Measurements from ENCODE around the gene INPP5A. TPM values are rescaled to one million over a fixed set of nuclear protein-coding genes. Genes with fewer than 3 reads are reported as not detected.

INPP5A gene
- total and polyA plus RNA-seq, 5 donors: 60.0 to 116 (median 97.8) TPM

GRCh38 chr10:132538031-132538789 lies 623 bp downstream of the INPP5A start:
- intact Hi-C loops (cut with DNase I): loop anchor here in 3 of 4 donors (5.0 to 10.0 kb wide), 4 partner anchors 39 to 81 kb away; no protein-coding TSS in a partner anchor
- no peak for ATAC-seq
- Histone ChIP-seq H3K27ac (ENCODE audit: low read length) (peak overlapping the region; percentile 32), H3K27me3 (ENCODE audit: control insufficient read depth, insufficient read depth) (no peaks in the 10 kb centered on the region), H3K4me3 (ENCODE audit: low read length) (peak overlapping the region; percentile 97), H3K9me3 (ENCODE audit: control insufficient read depth, low read length) (no peaks in the 10 kb centered on the region), H3K4me1 (ENCODE audit: control insufficient read depth, insufficient read depth, low read length) (peaks cover 13% of the 10 kb centered on the region)
- 5% methylated on average over 42 of the region's 42 CpGs for WGBS
- DNase-seq: peak in 2 of 3 donors; percentile 73 to 77

- H3K27me3 ChIP-seq (ENCODE audit: control insufficient read depth, insufficient read depth): no peaks in the 10 kb centered on the region
- H3K4me1 ChIP-seq (ENCODE audit: control insufficient read depth, insufficient read depth, low read length): peaks cover 13% of the 10 kb centered on the region
- H3K4me3 ChIP-seq (ENCODE audit: low read length): peak overlapping the region; percentile 97
- H3K9me3 ChIP-seq (ENCODE audit: control insufficient read depth, low read length): no peaks in the 10 kb centered on the region
- DNase-seq: peak in 1 of 3 donors; percentile 54
- 43% methylated on average over 2 of the region's 2 CpGs for WGBS
- intact Hi-C loops (cut with DNase I): loop anchor here in 3 of 4 donors (5.0 to 10.0 kb wide), 4 partner anchors 38 to 82 kb away; no protein-coding TSS in a partner anchor
- ATAC-seq: no peak
- H3K27ac ChIP-seq (ENCODE audit: low read length): peak overlapping the region; percentile 32
These were observed 1.3 kb downstream of the INPP5A start for GRCh38 chr10:132538790-132539421.

- 39% methylated on average over 11 of the region's 11 CpGs for WGBS
These were observed 1.8 kb downstream of the INPP5A start for GRCh38 chr10:132539431-132539839.

GRCh38 chr10:132539894-132540293 lies 2.3 kb downstream of the INPP5A start:
- no peaks in the 10 kb centered on the region for H3K9me3 ChIP-seq (ENCODE audit: control insufficient read depth, low read length)
- ATAC-seq: no peak
- H3K4me1 ChIP-seq (ENCODE audit: control insufficient read depth, insufficient read depth, low read length): peaks cover 13% of the 10 kb centered on the region
- 18% methylated on average over 5 of the region's 5 CpGs for WGBS
- DNase-seq: no peak
- intact Hi-C loops (cut with DNase I): loop anchor here in 3 of 4 donors (5.0 to 10.0 kb wide), 5 partner anchors 37 to 95 kb away; no protein-coding TSS in a partner anchor
- H3K4me3 ChIP-seq (ENCODE audit: low read length): no peak overlapping the region
- no peaks in the 10 kb centered on the region for H3K27me3 ChIP-seq (ENCODE audit: control insufficient read depth, insufficient read depth)
- H3K27ac ChIP-seq (ENCODE audit: low read length): peak overlapping the region; percentile 15

More at GRCh38 chr10:132539431-132539839, 1.8 kb downstream of the INPP5A start:
- Histone ChIP-seq H3K4me3 (ENCODE audit: low read length) (peak overlapping the region; percentile 6), H3K27ac (ENCODE audit: low read length) (peak overlapping the region; percentile 29), H3K27me3 (ENCODE audit: control insufficient read depth, insufficient read depth) (no peaks in the 10 kb centered on the region), H3K4me1 (ENCODE audit: control insufficient read depth, insufficient read depth, low read length) (peaks cover 13% of the 10 kb centered on the region), H3K9me3 (ENCODE audit: control insufficient read depth, low read length) (no peaks in the 10 kb centered on the region)
- ATAC-seq: no peak
- peak; percentile 51 to 70 (median 64) for DNase-seq
- intact Hi-C loops (cut with DNase I): loop anchor here in 3 of 4 donors (5.0 to 10.0 kb wide), 4 partner anchors 38 to 82 kb away; no protein-coding TSS in a partner anchor

- DNase-seq (peak in 2 of 3 donors; percentile 62 to 75), ATAC-seq (no peak)
- H3K4me3 ChIP-seq (ENCODE audit: low read length): no peak overlapping the region
- intact Hi-C loops (cut with DNase I): loop anchor here in 1 of 4 donors (10.0 kb wide), 1 partner anchor 94 kb away; no protein-coding TSS in a partner anchor
- no peaks in the 10 kb centered on the region for H3K27me3 ChIP-seq (ENCODE audit: control insufficient read depth, insufficient read depth)
- peaks cover 13% of the 10 kb centered on the region for H3K4me1 ChIP-seq (ENCODE audit: control insufficient read depth, insufficient read depth, low read length)
- H3K9me3 ChIP-seq (ENCODE audit: control insufficient read depth, low read length): no peaks in the 10 kb centered on the region
- H3K27ac ChIP-seq (ENCODE audit: low read length): peak overlapping the region; percentile 37
- WGBS: 13% methylated on average over 12 of the region's 12 CpGs
These were observed 2.9 kb downstream of the INPP5A start for GRCh38 chr10:132540456-132540855.

- intact Hi-C loops (cut with DNase I): loop anchor here in 1 of 4 donors (10.0 kb wide), 1 partner anchor 94 kb away; no protein-coding TSS in a partner anchor
- Histone ChIP-seq H3K9me3 (ENCODE audit: control insufficient read depth, low read length) (no peaks in the 10 kb centered on the region), H3K27ac (ENCODE audit: low read length) (no peak overlapping the region), H3K4me1 (ENCODE audit: control insufficient read depth, insufficient read depth, low read length) (peaks cover 12% of the 10 kb centered on the region), H3K27me3 (ENCODE audit: control insufficient read depth, insufficient read depth) (no peaks in the 10 kb centered on the region), H3K4me3 (ENCODE audit: low read length) (no peak overlapping the region)
- WGBS: 91% methylated on average over 11 of the region's 11 CpGs
- ATAC-seq: no peak
- no peak for DNase-seq
These were observed 3.5 kb downstream of the INPP5A start for GRCh38 chr10:132541129-132541528.

GRCh38 chr10:132541601-132542011 lies 4.0 kb downstream of the INPP5A start:
- peaks cover 10% of the 10 kb centered on the region for H3K4me1 ChIP-seq (ENCODE audit: control insufficient read depth, insufficient read depth, low read length)
- H3K9me3 ChIP-seq (ENCODE audit: control insufficient read depth, low read length): no peaks in the 10 kb centered on the region
- no peak overlapping the region for H3K27ac ChIP-seq (ENCODE audit: low read length)
- H3K4me3 ChIP-seq (ENCODE audit: low read length): no peak overlapping the region
- intact Hi-C loops (cut with DNase I): loop anchor here in 1 of 4 donors (10.0 kb wide), 1 partner anchor 93 kb away; no protein-coding TSS in a partner anchor
- H3K27me3 ChIP-seq (ENCODE audit: control insufficient read depth, insufficient read depth): no peaks in the 10 kb centered on the region
- DNase-seq (no peak), ATAC-seq (no peak)
- 72% methylated on average over 3 of the region's 3 CpGs for WGBS

- DNase-seq (peak in 2 of 3 donors; percentile 46 to 47), ATAC-seq (no peak)
- Histone ChIP-seq H3K4me1 (ENCODE audit: control insufficient read depth, insufficient read depth, low read length) (peaks cover 16% of the 10 kb centered on the region), H3K4me3 (ENCODE audit: low read length) (no peak overlapping the region), H3K27me3 (ENCODE audit: control insufficient read depth, insufficient read depth) (no peaks in the 10 kb centered on the region), H3K27ac (ENCODE audit: low read length) (no peak overlapping the region), H3K9me3 (ENCODE audit: control insufficient read depth, low read length) (no peaks in the 10 kb centered on the region)
- 79% methylated on average over 19 of the region's 19 CpGs for WGBS
- intact Hi-C loops (cut with DNase I): loop anchor here in 1 of 4 donors (10.0 kb wide), 1 partner anchor 93 kb away; no protein-coding TSS in a partner anchor
These were observed 4.6 kb downstream of the INPP5A start for GRCh38 chr10:132542086-132542775.

- H3K4me1 ChIP-seq (ENCODE audit: control insufficient read depth, insufficient read depth, low read length): peaks cover 16% of the 10 kb centered on the region
- no peak overlapping the region for H3K4me3 ChIP-seq (ENCODE audit: low read length)
- DNase-seq: no peak
- ATAC-seq: no peak
- no peaks in the 10 kb centered on the region for H3K9me3 ChIP-seq (ENCODE audit: control insufficient read depth, low read length)
- intact Hi-C loops (cut with DNase I): loop anchor here in 1 of 4 donors (10.0 kb wide), 1 partner anchor 92 kb away; no protein-coding TSS in a partner anchor
- no peak overlapping the region for H3K27ac ChIP-seq (ENCODE audit: low read length)
- 99% methylated on average over 3 of the region's 3 CpGs for WGBS
- H3K27me3 ChIP-seq (ENCODE audit: control insufficient read depth, insufficient read depth): no peaks in the 10 kb centered on the region
These were observed 5.2 kb downstream of the INPP5A start for GRCh38 chr10:132542819-132543218.

- no peaks in the 10 kb centered on the region for H3K27me3 ChIP-seq (ENCODE audit: control insufficient read depth, insufficient read depth)
- 67% methylated on average over 28 of the region's 28 CpGs for WGBS
- H3K4me1 ChIP-seq (ENCODE audit: control insufficient read depth, insufficient read depth, low read length): peaks cover 18% of the 10 kb centered on the region
- no peak for DNase-seq
- H3K9me3 ChIP-seq (ENCODE audit: control insufficient read depth, low read length): no peaks in the 10 kb centered on the region
- intact Hi-C loops (cut with DNase I): loop anchor here in 1 of 4 donors (10.0 kb wide), 1 partner anchor 91 kb away; no protein-coding TSS in a partner anchor
- H3K4me3 ChIP-seq (ENCODE audit: low read length): no peak overlapping the region
- no peak for ATAC-seq
- no peak overlapping the region for H3K27ac ChIP-seq (ENCODE audit: low read length)
These were observed 6.5 kb downstream of the INPP5A start for GRCh38 chr10:132543916-132544743.
